Neutrophil (primary cell): ENCODE measurements around the gene SPATA1.

Experiments used
- H3K27ac ChIP-seq: fragments of 200-600 bp; sonication (generic); 2 replicates; pipeline ENCODE4 v1.5.1; 2016; ENCODE audit warnings: mild to moderate bottlenecking, moderate library complexity
- H3K27me3 ChIP-seq: fragments of 200-600 bp; sonication (generic); 2 replicates; pipeline ENCODE4 v1.6.0; 2016; ENCODE audit warnings: mild to moderate bottlenecking
- H3K36me3 ChIP-seq: fragments of 200-600 bp; sonication (generic); 2 replicates; pipeline ENCODE4 v1.5.1; 2017
- H3K4me1 ChIP-seq, 2 experiments: fragments of 200-600 bp in 1 of 2; sonication (generic) in 1 of 2; 1 replicate in 1 of 2; 2 replicates in 1 of 2; pipeline versions ENCODE4 v1.5.1 to v1.6.1; 2013 to 2016; ENCODE audit warnings: low read depth in 1 of 2, low read length in 1 of 2, mild to moderate bottlenecking in 1 of 2, moderate library complexity in 1 of 2; ENCODE audit not compliant: control insufficient read depth in 1 of 2, insufficient read depth in 1 of 2
- H3K4me3 ChIP-seq, 2 experiments: fragments of 200-600 bp in 1 of 2; sonication (generic) in 1 of 2; 1 replicate in 1 of 2; 2 replicates in 1 of 2; pipeline ENCODE4 v1.5.1; 2013 to 2016; ENCODE audit warnings: low read depth in 1 of 2, low read length in 1 of 2, mild to moderate bottlenecking in 1 of 2, moderate library complexity in 1 of 2
- H3K9me3 ChIP-seq: fragments of 200-600 bp; sonication (generic); 2 replicates; pipeline ENCODE4 v1.5.1; 2016
- TF ChIP-seq, protein P1 (sequence below): fragments of 200-600 bp; sonication (generic); IDR thresholded peaks from 2 replicates; pipeline ENCODE4 v1.5.1; 2016; ENCODE audit warnings: antibody characterized with exemption

SPATA1 gene

DNA sequence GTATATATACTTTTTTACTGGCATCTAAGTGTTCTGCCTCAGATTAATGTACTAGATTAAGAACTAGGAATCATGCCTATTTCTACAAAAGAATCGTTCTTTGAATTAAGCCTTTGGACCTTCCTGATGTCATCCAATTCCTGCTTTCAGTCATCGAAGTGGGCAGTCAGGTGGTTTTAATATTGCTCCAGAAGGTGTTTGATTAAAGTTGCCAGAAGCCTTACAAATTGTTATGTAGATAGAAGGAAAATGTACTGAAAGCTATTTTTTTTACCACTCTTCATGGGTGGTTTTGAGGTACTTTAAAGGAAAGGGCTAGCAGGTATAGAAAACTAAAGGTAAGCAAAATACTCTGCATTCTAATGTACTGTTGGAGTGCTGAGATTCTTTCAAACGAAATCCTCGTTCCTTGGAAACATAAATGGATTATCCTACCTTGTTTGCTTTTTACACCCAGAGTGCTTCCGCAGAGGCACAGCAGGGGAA lies 67.3 kb downstream of the SPATA1 start:
- Histone ChIP-seq H3K9me3 (no peaks in the 10 kb centered on the region), H3K27ac (peak overlapping the region; percentile 100), H3K4me1 (peaks cover 34 to 42% of the 10 kb centered on the region in 2 experiments), H3K27me3 (no peaks in the 10 kb centered on the region), H3K4me3 (peak overlapping the region; percentile 83 to 85), H3K36me3 (peaks cover 35% of the 10 kb centered on the region)
- TF ChIP-seq, protein P1, sequence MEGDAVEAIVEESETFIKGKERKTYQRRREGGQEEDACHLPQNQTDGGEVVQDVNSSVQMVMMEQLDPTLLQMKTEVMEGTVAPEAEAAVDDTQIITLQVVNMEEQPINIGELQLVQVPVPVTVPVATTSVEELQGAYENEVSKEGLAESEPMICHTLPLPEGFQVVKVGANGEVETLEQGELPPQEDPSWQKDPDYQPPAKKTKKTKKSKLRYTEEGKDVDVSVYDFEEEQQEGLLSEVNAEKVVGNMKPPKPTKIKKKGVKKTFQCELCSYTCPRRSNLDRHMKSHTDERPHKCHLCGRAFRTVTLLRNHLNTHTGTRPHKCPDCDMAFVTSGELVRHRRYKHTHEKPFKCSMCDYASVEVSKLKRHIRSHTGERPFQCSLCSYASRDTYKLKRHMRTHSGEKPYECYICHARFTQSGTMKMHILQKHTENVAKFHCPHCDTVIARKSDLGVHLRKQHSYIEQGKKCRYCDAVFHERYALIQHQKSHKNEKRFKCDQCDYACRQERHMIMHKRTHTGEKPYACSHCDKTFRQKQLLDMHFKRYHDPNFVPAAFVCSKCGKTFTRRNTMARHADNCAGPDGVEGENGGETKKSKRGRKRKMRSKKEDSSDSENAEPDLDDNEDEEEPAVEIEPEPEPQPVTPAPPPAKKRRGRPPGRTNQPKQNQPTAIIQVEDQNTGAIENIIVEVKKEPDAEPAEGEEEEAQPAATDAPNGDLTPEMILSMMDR = no peak

DNA sequence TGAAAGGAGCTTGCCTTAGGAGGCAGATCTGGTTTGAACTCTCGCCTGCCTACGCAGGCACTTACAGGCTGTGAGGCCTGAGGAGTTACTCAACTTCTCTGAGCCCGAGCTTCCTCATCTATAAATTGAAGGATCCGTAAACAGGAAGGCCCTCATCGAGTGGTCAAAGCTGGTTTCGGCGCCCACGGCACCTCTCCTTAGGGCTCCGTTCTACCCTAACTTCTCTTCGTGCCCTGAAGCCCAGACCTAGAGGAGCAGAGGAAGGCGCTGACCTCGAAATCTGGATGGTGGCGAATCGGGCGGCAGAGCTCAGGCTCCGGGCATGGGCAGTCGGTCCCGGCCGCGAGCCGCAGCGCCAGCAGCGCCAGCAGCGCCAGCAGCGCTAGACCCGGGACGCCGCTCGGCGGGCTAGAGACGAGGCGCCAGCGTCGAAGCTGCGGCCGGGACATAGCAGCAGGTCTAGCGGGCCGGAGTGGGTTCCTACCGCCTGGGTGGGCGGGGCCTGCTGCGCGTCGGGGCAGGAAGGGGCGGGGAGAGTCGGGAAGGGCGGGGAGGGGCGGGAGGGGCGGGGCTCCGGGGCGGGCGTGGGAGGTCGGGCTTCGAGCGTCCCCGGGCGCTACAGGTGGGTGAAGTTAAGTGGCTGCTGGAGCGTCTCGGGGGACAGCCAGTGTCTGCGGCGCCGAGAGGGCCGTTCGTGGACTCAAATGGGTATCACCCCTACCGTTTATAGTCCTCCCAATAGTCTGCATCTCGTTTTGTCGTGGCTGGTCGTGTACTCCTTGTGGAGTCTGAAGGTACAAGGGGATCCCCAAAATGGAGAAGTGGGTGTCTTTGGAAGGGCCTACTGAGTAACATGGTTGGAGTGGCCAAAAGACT lies 68.0 kb downstream of the SPATA1 start, which contains the start of gene CTBS:
TSS of gene CTBS (minus strand) at position 474 of the 876 bp plus-strand sequence. CDS start at position 449, 25 bp downstream.
- Histone ChIP-seq H3K4me3 (peak within 1 kb of the TSS; percentile 83 to 85), H3K27ac (peak within 1 kb of the TSS; percentile 100), H3K36me3 (peaks cover 33% of the 10 kb centered on the region), H3K27me3 (no peaks in the 10 kb centered on the region), H3K9me3 (no peaks in the 10 kb centered on the region), H3K4me1 (peaks cover 34 to 42% of the 10 kb centered on the region in 2 experiments)
- TF ChIP-seq, protein P1 = peak; percentile 37

DNA sequence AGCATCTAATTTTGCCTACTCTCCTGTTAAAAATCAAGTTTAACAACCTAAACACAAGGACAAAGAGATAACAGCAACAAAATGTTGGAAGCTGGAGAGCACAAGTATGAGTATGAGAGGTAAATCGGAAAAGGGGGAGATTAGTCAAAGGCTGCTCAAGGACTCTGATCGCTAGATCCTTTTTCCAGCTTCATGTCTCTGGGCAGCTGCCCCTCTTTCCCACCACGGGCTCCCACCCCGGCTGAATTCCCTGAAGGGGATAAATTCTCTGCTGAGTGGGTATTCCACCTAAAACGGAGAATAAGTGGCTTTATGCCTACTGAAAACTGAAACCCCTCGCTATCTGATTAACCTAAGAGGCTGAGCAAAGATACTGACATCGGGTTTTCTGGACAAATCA lies 68.8 kb downstream of the SPATA1 start:
- TF ChIP-seq, protein P1 = no peak
- peaks cover 34 to 42% of the 10 kb centered on the region in 2 experiments for H3K4me1 ChIP-seq
- no peaks in the 10 kb centered on the region for H3K27me3 ChIP-seq
- H3K27ac ChIP-seq = peak overlapping the region; percentile 100
- H3K36me3 ChIP-seq = peaks cover 26% of the 10 kb centered on the region
- H3K4me3 ChIP-seq = peak overlapping the region; percentile 83 to 85
- no peaks in the 10 kb centered on the region for H3K9me3 ChIP-seq

DNA sequence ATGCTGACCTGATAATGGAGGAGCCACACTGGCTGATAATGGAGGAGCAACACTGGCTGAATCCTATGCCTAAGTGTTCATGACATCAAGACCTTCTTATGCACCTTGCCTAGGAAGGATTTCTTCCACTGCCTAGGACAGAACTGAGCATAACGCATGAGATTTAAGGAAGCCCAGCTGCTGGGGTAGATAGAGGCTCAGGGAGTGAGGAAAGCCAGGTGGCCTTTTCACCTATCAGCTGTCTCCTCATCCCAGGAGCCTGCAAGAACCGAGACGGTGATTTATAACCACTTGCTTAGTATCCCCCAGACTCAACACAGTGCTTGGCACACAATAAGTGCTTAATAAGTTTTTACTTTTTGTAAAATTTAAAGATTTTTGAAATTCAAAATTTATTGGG lies 75.5 kb downstream of the SPATA1 start:
- no peaks in the 10 kb centered on the region for H3K9me3 ChIP-seq

DNA sequence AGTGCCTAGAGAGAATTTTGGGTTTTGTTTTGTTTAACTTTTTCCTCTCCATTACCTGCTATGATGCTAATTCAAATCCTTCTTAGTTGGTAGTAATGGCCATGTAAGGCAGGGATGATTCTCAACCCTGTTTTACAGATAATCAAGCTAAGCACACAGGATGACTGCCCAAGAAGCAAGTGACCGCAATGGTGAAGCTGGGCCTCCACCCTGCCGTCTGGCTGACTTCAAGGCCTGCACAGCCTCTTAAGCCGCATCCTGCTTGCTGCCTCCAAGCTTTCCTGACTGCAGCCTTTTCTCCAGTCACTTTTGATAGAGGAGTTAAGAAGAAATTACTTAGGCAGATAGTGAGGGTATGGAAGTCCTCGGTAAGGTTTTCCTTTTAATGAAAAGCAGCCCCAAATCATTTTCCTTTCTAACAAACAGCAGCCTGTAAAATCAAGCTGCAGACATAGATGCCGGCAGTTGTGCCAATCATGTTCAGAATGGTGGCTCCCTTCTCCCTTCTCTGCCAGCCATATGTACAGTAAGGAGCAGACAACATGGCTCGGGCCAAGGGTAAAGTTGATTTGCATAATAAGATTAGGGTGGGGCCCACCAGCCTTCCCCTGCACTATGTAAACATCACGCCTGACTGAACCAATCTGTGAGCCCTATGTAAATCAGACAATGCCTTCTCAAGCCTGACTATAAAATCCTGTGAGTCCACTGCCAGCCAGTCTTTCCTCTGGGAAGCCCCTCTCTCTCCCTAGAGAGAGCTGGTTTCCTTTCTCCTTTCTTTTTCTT lies 76.8 kb downstream of the SPATA1 start:
- Histone ChIP-seq H3K36me3 (peaks cover 20% of the 10 kb centered on the region), H3K27ac (no peak overlapping the region), H3K27me3 (no peaks in the 10 kb centered on the region)

More for the DNA sequence above, 75.5 kb downstream of the SPATA1 start:
- Histone ChIP-seq H3K4me1 (no peaks in the 10 kb centered on the region), H3K36me3 (peaks cover 23% of the 10 kb centered on the region), H3K4me3 (no peak overlapping the region), H3K27ac (no peak overlapping the region), H3K27me3 (no peaks in the 10 kb centered on the region)
- TF ChIP-seq, protein P1 = no peak

More for the DNA sequence above, 76.8 kb downstream of the SPATA1 start:
- Histone ChIP-seq H3K9me3 (no peaks in the 10 kb centered on the region), H3K4me1 (no peaks in the 10 kb centered on the region), H3K4me3 (no peak overlapping the region)
- TF ChIP-seq, protein P1 = no peak
